GM21529 (cell line): Measurements from ENCODE around the gene PHF5A.
"Not testable (repeated sequence)": the region's sequence is repeated elsewhere in the genome, so short reads cannot be mapped to it uniquely, and the experiment has no call there.

Experiments
- ATAC-seq: cut with Tn5 transposase; IDR thresholded peaks from one replicate; pipeline ENCODE4 v1.9.1; 2021; ENCODE audit not compliant: unreplicated experiment

PHF5A gene

GRCh38 chr22:41447435-41448188 lies 20.9 kb downstream of the PHF5A start:
- no peak for ATAC-seq

GRCh38 chr22:41446639-41447434 lies 21.7 kb downstream of the PHF5A start, which contains the start of gene TOB2:
Gene TOB2 (minus strand): TSS chr22:41446801. CDS start chr22:41437345, 9,456 bp downstream.
- ATAC-seq, result peak; percentile 34

DNA sequence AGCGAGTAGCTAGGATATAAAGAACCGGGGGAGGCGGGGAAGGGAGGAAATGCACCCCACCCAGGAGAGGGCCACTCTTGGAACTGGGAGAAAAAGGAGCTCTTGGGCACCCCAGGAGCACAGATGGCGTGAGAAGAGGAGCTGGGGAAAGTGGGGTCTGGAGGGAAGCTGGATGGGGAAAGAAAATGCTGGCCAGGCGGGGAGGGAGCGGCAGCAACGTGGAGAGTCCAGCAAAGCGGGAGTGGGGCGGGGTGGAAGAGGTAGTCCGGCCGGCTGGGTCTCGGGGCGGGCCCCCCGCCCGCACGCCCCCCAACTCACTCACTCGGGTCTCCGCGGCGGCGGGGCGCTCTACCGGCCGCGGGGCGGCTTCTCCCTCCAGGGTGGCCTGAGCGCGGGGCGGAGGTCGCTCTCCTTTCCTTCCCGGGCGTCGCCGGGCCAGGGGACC lies 22.4 kb downstream of the PHF5A start:
- no peak for ATAC-seq

DNA sequence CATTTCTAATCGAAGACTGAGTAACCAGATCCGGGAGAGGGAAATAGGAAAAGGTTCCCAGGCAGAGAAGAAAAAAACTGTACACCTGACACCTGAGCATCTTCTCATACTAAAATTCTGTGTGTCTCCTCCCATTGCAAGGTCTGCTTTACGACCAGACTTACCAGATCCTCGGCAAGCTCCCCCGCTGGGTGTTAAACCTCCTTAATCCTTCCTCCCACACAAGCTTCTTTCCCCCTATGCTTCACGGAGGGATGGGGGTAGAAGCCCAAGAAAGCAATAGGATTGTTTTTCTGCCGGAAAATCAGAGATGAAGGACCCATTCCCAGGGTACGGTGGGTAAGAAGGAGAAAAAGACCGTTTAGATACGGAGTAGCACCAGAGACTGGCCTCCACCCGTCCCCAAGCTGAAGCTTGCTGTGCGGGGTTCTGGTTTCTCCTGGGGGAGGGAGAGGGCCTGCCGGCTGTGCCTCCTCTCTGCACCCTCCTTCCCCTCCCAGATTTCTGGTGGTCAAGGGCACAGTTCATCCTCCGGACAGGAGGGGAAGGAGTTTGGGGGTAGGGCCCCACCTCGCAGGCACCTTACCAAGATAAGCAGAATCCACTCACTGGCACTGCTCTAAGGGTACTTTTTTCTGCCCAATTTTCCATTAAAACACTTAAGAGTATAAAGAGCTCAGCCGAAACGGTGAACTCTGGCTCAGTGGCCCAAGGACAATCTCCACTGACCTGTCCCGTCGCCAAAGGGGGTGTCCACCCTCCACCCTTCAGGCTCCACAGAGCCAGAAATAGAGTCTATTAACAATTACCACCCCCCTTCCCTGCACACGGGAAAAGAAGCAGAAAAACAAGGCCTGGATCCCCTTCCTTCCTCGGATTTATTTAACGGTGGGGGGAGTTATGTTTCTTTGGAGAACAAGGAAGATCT lies 23.1 kb downstream of the PHF5A start:
- ATAC-seq, result no peak

GRCh38 chr22:41444360-41445128 lies 23.9 kb downstream of the PHF5A start:
- peak; percentile 44 for ATAC-seq

DNA sequence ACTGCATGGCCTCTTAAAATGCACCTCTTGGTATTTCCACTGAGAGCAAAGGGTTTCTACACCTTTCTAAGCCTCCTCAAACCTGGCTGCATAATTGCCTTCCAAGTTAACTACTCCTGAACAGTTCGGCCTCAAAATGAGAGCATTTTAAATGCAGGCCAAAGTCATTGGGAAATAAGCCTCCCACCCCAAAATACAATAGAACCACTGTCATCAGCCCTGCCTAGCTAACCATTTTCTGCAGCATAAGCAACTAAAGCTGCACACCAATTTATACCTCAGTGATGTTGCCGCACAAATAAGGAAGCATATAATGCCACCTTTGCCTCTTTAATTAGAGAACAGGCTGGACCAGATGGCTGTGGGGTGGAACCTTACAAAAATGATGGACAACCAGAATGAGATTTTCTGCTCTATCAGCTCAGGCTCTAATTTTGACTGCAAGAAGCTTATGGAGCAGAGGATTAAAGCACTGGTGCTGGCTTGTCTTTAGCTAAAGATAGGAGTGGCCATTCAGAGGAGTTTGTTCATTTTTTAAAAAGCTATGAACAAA lies 26.2 kb downstream of the PHF5A start:
- no peak for ATAC-seq

DNA sequence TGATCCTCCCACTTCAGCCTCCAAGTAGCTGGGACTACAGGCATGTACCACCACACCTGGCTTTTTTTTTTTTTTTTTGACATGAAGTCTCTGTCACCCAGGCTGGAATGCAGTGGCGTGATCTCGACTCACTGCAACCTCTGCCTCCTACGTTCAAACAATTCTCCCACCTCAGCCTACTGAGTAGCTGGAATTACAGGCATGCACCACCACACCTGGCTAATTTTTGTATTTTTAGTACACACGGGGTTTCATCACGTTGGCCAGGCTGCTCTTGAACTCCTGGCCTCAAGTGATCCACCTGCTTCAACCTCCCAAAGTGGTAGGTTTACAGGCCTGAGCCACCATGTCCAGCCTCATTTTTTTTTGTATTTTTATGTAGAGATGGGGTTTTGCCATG lies 28.0 kb downstream of the PHF5A start:
- ATAC-seq, result not testable (repeated sequence)

DNA sequence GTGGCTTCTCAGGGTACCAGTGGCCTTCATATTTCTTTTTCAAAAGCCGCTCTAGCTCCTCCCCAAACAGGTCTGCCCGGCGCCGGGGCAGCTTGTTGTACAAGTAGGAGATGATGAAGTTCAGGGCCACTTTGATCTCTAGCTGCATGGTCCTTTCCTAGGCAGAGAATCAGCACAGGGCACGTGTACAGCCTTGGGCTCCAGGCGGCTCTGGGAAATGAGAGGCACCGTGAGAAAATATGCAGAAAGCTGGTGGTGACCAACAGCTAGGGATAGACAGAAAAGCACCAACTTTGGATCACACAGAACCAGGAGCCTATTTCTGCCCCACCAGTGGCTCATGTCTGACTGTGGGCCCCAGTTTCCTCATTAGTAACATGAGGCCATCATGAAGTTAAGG lies 31.3 kb downstream of the PHF5A start:
- no peak for ATAC-seq

DNA sequence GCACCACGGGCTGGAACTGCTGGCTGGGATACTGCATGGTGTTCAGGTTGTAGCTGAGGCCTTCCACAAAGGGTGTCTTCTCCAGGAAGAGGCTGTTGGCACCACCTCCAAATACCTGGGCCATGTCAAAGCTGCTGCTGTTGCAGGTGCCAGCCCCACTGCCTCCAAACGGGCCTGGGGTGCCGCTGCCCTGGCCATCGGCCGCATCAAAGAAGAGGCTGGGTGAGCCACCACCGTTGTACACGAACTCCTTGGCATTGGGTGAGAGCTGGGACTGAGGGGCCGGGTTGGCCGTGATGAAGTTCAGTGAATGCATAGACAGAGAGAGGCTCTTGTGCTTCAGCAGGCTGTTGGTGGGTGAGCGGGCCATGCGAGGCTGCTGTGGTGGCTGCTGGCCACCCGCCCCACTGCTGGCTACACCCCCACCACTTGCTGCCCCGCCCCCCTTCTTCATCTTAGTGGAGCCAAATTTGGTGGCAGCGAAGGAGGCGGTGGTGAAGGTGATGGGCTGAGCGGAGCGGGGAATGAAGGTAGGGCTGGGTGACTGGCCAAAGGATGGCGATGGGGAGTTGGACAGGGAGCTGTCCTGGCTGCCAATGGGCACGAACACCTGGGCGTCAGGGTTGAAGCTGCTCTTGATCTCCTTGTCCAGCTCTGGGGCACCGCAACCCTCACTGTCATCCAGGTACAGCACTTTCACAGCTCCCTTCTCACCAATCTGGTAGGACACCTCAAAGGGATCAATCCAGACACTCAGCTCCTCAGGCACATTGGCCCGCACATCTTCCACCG lies 32.0 kb downstream of the PHF5A start:
- no peak for ATAC-seq

DNA sequence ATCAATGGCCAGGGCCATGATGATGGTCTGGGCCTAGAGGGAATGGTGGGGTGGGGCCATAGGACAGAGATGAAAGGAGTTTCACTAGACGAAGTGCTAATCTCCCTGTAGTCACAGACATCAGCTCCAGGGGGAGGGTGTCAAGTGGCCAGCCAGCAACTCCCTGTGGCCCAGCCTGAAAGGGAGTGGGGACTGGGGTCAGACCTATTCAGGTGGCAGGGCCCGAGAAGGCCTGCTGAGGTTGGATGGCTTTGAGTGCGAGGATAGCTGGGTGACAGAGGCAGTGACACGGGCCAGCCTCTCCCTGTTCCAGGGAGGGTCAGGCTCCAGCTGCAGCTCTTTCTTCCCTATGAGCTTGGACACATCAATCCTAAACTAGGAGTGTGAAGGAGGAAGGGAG lies 32.9 kb downstream of the PHF5A start:
- ATAC-seq, result no peak

GRCh38 chr22:41434361-41435003 lies 34.0 kb downstream of the PHF5A start:
- not testable (repeated sequence) for ATAC-seq

GRCh38 chr22:41433480-41433879 lies 35.0 kb downstream of the PHF5A start:
- not testable (repeated sequence) for ATAC-seq

- no peak for ATAC-seq
These were observed 36.8 kb downstream of the PHF5A start for GRCh38 chr22:41431656-41432055.

DNA sequence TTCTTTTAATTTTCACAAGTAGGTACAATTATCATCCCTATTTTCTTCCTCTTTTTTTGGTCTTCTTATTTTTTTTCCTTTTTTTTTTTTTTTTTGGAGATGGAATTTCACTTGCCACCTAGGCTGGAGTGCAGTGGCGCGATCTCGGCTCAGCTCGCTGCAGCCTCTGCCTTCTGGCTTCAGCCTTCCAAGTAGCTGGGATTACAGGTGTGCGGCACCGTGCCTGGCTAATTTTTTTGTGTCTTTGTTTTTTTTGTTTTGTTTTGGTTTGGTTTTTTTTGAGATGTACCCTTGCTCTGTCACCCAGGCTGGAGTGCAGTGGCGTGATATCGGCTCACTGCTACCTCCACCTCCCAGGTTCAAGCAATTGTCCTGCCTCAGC lies 38.5 kb downstream of the PHF5A start:
- ATAC-seq, result no peak

DNA sequence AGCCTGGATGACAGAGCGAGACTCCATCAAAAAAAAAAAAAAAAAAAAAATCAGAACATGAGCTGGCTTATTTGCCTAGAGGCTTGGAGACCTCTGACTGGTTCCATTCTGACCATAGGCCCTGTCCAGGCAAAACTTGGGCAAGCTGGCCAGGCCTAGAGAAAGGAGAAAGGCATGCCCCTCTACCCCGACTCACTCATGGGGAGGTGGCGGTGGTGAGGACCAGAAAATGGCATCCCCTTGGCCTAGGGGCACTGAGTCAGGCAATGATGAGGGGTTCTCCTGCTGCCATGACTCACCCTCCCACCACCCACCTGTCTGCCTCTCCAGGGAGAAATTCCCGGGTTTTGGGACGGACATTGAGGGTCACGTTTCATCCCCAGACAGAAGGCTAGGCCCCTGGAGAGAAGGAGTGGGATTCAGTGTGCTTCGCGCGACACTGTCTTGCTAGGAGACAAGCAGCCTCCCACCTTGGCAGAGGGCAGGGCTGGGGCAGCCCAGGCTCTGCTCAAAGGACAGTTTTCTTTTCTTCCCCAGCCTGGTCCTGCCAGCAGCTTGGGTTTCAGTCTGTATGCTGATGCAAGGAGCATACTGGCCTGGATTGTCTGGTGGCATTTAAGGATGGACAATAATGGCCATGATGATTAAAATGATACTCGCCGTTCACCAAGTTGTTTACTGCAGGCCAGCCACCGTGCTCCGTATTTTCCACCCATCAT lies 39.1 kb downstream of the PHF5A start:
- ATAC-seq, result no peak

DNA sequence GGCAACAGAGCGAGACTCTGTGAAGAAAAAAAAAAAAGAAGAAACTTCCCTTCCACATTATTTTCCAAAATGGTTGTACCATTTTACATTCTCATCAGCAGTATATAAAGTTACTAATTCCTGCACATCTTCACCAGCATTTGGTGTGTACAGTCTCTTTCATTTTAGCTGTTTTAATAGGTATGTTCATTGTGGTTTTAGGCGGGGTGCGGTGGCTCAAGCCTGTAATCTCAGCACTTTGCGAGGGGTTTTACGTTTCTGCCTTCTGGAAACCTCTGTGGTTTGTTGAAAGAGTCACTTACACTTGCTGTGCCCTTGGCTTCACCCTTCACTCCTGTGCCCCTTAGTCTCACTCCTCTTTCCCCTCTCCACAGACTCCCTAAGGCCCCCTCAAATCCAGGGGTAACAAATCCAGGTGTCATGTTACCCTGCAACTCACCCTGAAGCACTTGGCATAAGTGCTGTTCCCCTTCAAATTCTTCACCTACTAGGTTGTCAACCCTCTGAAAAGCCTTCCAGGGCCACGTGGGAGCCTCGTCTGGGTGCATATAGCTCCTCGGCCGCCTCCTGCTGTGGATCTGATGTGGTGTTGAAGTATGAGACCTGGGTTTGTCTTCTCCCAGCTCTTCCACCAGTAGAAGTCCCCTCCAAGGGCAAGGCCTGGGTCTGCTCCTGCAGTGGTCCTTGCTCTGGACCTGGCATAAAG lies 42.7 kb downstream of the PHF5A start:
- no peak for ATAC-seq

GRCh38 chr22:41418717-41419116 lies 49.8 kb downstream of the PHF5A start:
- ATAC-seq, result no peak
